Neural cell (in vitro differentiated cells): ENCODE results near the gene PLCB1. TPM values are rescaled to one million over a fixed set of nuclear protein-coding genes. Genes with fewer than 3 reads are reported as not detected.

Source experiments
- H2AFZ ChIP-seq: fragments of 200-600, 300-800 bp; sonication (generic), shearing (Covaris generic); 2 replicates; pipeline ENCODE4 v1.6.0; 2014; ENCODE audit warnings: low read depth, mild to moderate bottlenecking, antibody characterized with exemption, low read length, moderate library complexity
- H3F3A ChIP-seq: fragments of 200-600 bp; shearing (Covaris generic); 2 replicates; pipeline ENCODE4 v1.6.1; 2016; ENCODE audit warnings: mild to moderate bottlenecking, moderate library complexity, mixed read lengths, antibody characterized with exemption, low read length; ENCODE audit not compliant: insufficient read depth, poor library complexity, severe bottlenecking
- H3K27ac ChIP-seq: fragments of 200-600, 300-800 bp; sonication (generic), shearing (Covaris generic); 2 replicates; pipeline ENCODE4 v1.5.1; 2014; ENCODE audit warnings: mild to moderate bottlenecking, low read length, moderate library complexity
- H3K27me3 ChIP-seq: fragments of 300-800, 200-600 bp; sonication (generic), shearing (Covaris generic); 2 replicates; pipeline ENCODE4 v1.6.0; 2014; ENCODE audit warnings: mild to moderate bottlenecking, low read depth, low read length, moderate library complexity; ENCODE audit not compliant: insufficient read depth
- H3K36me3 ChIP-seq: fragments of 300-800, 200-600 bp; sonication (generic), shearing (Covaris generic); 2 replicates; pipeline ENCODE4 v1.5.1; 2014; ENCODE audit warnings: mild to moderate bottlenecking, antibody characterized with exemption, low read length, moderate library complexity; ENCODE audit not compliant: insufficient read depth
- H3K4me2 ChIP-seq: fragments of 300-800, 200-600 bp; sonication (generic), shearing (Covaris generic); 2 replicates; pipeline ENCODE4 v1.6.0; 2014; ENCODE audit warnings: mild to moderate bottlenecking, low read length
- H3K4me3 ChIP-seq: fragments of 300-800, 200-600 bp; sonication (generic), shearing (Covaris generic); 2 replicates; pipeline ENCODE4 v1.5.1; 2014; ENCODE audit warnings: mild to moderate bottlenecking, low read length, moderate library complexity
- H3K79me2 ChIP-seq: fragments of 200-600 bp; shearing (Covaris generic); replicated peaks from 2 replicates; pipeline ENCODE4 v1.6.0; 2014; ENCODE audit warnings: mild to moderate bottlenecking, low read length, moderate library complexity; ENCODE audit not compliant: insufficient read depth
- H3K9ac ChIP-seq: fragments of 300-800, 200-600 bp; sonication (generic), shearing (Covaris generic); 2 replicates; pipeline ENCODE4 v1.6.1; 2016; ENCODE audit warnings: mild to moderate bottlenecking, low read length, mixed read lengths
- H3K9me2 ChIP-seq: fragments of 200-600 bp; shearing (Covaris generic); 2 replicates; pipeline ENCODE4 v1.6.1; 2016; ENCODE audit warnings: mild to moderate bottlenecking, low read length, mixed read lengths; ENCODE audit not compliant: insufficient read depth
- H3K9me3 ChIP-seq: fragments of 200-600, 300-800 bp; sonication (generic), shearing (Covaris generic); 2 replicates; pipeline ENCODE4 v1.6.1; 2016; ENCODE audit warnings: mild to moderate bottlenecking, mixed run types, low read length, moderate library complexity, mixed read lengths
- H4K20me1 ChIP-seq: fragments of 200-600 bp; shearing (Covaris generic); 2 replicates; pipeline ENCODE4 v1.6.1; 2016; ENCODE audit warnings: mild to moderate bottlenecking, mixed run types; ENCODE audit not compliant: insufficient read depth
- EP300 ChIP-seq: fragments of 450-650 bp; conservative IDR thresholded peaks from 2 replicates; pipeline ENCODE4 v1.6.1; 2014; ENCODE audit warnings: antibody characterized with exemption, mild to moderate bottlenecking, moderate library complexity; ENCODE audit not compliant: poor library complexity, severe bottlenecking
- EZH2 ChIP-seq: fragments of 200-600, 300-800 bp; shearing (Covaris generic), sonication (generic); IDR thresholded peaks from 2 replicates; pipeline ENCODE4 v1.6.1; 2014; ENCODE audit warnings: antibody characterized with exemption, low read length, borderline replicate concordance, mild to moderate bottlenecking; ENCODE audit not compliant: insufficient read depth, poor library complexity, severe bottlenecking
- MXI1 ChIP-seq: fragments of 450-650 bp; conservative IDR thresholded peaks from 2 replicates; pipeline ENCODE4 v1.6.1; 2014; ENCODE audit warnings: antibody characterized with exemption, mild to moderate bottlenecking; ENCODE audit not compliant: poor library complexity, severe bottlenecking
- POLR2AphosphoS5 ChIP-seq: IDR thresholded peaks from 2 replicates; pipeline ENCODE4 v1.6.1; 2012
- RAD21 ChIP-seq: fragments of 450-650 bp; conservative IDR thresholded peaks from 2 replicates; pipeline ENCODE4 v1.6.1; 2014; ENCODE audit warnings: antibody characterized with exemption, mild to moderate bottlenecking, moderate library complexity
- SMC3 ChIP-seq: fragments of 450-650 bp; conservative IDR thresholded peaks from 2 replicates; pipeline ENCODE4 v1.6.1; 2014; ENCODE audit warnings: antibody characterized with exemption, mild to moderate bottlenecking, moderate library complexity; ENCODE audit not compliant: poor library complexity
- TAF1 ChIP-seq: IDR thresholded peaks from 2 replicates; pipeline ENCODE4 v1.6.1; 2012; ENCODE audit warnings: low read depth
- polyA plus RNA-seq: library from polyadenylated mRNA; depleted of rRNA; stranded (reverse); fragments of >200 nt; gene quantifications from 2 replicates; pipeline ENCODE4 v1.2.3, GENCODE V29; 2014
- TF ChIP-seq, protein P1 (sequence below): fragments of 450-650 bp; IDR thresholded peaks from 2 replicates; pipeline ENCODE4 v1.5.1; 2014; ENCODE audit warnings: antibody characterized with exemption, mild to moderate bottlenecking, moderate library complexity; ENCODE audit not compliant: poor library complexity, severe bottlenecking
- TF ChIP-seq, protein P2 (sequence below): IDR thresholded peaks from 2 replicates; pipeline ENCODE4 v1.6.1; 2012; ENCODE audit warnings: borderline replicate concordance

PLCB1 gene
- polyA plus RNA-seq, 1 donor from 2014 or later = 11.4 TPM

DNA sequence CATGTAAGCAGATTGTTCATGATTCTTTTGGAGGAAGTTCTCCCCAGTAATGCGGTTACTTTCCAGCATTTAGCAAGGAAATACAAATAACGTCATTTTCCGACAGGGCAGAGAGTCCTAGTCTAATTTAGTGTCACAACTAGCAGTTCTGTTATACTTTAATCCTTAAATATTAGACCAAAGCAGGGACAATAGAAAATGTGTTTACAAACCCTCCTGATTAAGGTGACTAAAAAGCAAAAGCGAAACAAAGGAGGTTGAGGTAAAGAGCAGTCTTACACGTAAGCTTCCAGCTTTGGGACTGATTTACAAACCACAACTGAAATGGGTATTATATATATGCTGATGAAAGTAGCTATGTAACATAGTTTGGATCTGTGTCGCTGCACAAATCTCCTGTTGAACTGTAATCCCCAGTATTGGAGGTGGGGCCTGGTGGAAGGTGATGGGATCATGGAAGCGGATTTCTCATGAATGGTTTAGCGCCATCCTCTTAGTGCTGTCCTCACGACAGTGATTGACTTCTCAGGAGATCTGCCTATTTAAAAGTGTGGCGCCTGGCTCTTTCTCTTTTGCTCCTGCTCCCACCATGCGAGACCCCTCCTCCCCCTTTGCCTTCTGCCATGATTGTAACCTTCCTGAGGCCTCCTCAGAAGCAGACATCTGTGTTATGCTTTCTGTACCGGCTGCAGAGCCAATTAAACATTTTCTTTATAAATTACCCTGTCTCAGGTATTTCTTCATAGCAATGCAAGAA lies 81.9 kb downstream of the PLCB1 start:
- Histone ChIP-seq H3K4me2 (no peak overlapping the region), H3K79me2 (no peaks in the 10 kb centered on the region)

GRCh38 chr20:8215361-8215781 lies 83.3 kb downstream of the PLCB1 start:
- Histone ChIP-seq H3K9me3 (no peaks in the 10 kb centered on the region), H3K4me3 (no peak overlapping the region), H3K9me2 (no peaks in the 10 kb centered on the region), H3K36me3 (no peaks in the 10 kb centered on the region), H3K9ac (no peak overlapping the region), H3F3A (no peaks in the 10 kb centered on the region), H3K27me3 (no peaks in the 10 kb centered on the region), H4K20me1 (no peaks in the 10 kb centered on the region), H3K79me2 (no peaks in the 10 kb centered on the region), H3K27ac (no peak overlapping the region), H3K4me2 (no peak overlapping the region), H2AFZ (no peak overlapping the region)
- TF ChIP-seq RAD21 = no peak
- TF ChIP-seq EP300 = no peak
- TF ChIP-seq, protein P1, sequence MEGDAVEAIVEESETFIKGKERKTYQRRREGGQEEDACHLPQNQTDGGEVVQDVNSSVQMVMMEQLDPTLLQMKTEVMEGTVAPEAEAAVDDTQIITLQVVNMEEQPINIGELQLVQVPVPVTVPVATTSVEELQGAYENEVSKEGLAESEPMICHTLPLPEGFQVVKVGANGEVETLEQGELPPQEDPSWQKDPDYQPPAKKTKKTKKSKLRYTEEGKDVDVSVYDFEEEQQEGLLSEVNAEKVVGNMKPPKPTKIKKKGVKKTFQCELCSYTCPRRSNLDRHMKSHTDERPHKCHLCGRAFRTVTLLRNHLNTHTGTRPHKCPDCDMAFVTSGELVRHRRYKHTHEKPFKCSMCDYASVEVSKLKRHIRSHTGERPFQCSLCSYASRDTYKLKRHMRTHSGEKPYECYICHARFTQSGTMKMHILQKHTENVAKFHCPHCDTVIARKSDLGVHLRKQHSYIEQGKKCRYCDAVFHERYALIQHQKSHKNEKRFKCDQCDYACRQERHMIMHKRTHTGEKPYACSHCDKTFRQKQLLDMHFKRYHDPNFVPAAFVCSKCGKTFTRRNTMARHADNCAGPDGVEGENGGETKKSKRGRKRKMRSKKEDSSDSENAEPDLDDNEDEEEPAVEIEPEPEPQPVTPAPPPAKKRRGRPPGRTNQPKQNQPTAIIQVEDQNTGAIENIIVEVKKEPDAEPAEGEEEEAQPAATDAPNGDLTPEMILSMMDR = no peak
- no peak for TF ChIP-seq EZH2
- TF ChIP-seq, protein P2, sequence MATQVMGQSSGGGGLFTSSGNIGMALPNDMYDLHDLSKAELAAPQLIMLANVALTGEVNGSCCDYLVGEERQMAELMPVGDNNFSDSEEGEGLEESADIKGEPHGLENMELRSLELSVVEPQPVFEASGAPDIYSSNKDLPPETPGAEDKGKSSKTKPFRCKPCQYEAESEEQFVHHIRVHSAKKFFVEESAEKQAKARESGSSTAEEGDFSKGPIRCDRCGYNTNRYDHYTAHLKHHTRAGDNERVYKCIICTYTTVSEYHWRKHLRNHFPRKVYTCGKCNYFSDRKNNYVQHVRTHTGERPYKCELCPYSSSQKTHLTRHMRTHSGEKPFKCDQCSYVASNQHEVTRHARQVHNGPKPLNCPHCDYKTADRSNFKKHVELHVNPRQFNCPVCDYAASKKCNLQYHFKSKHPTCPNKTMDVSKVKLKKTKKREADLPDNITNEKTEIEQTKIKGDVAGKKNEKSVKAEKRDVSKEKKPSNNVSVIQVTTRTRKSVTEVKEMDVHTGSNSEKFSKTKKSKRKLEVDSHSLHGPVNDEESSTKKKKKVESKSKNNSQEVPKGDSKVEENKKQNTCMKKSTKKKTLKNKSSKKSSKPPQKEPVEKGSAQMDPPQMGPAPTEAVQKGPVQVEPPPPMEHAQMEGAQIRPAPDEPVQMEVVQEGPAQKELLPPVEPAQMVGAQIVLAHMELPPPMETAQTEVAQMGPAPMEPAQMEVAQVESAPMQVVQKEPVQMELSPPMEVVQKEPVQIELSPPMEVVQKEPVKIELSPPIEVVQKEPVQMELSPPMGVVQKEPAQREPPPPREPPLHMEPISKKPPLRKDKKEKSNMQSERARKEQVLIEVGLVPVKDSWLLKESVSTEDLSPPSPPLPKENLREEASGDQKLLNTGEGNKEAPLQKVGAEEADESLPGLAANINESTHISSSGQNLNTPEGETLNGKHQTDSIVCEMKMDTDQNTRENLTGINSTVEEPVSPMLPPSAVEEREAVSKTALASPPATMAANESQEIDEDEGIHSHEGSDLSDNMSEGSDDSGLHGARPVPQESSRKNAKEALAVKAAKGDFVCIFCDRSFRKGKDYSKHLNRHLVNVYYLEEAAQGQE = no peak
- no peak for TF ChIP-seq MXI1
- TF ChIP-seq SMC3 = no peak
- TF ChIP-seq TAF1 = no peak
- TF ChIP-seq POLR2AphosphoS5 = no peak

More for the DNA sequence above, 81.9 kb downstream of the PLCB1 start:
- Histone ChIP-seq H2AFZ (no peak overlapping the region), H3K27me3 (no peaks in the 10 kb centered on the region), H3K9me2 (no peaks in the 10 kb centered on the region), H4K20me1 (no peaks in the 10 kb centered on the region), H3K9ac (no peak overlapping the region), H3K27ac (no peak overlapping the region), H3K36me3 (no peaks in the 10 kb centered on the region), H3K4me3 (no peak overlapping the region), H3F3A (no peaks in the 10 kb centered on the region), H3K9me3 (no peaks in the 10 kb centered on the region)
- TF ChIP-seq, protein P1 = no peak
- TF ChIP-seq RAD21 (no peak), EP300 (no peak), TAF1 (no peak)
